ENCODE data around the gene TMEM141. TPM values are rescaled to one million over a fixed set of nuclear protein-coding genes. Genes with fewer than 3 reads are reported as not detected.

TMEM141 gene
- polyA plus RNA-seq, 1 donor (not counting 4 experiments of a cell fraction or from before 2014, with no cell fraction given): 85.5 TPM

DNA sequence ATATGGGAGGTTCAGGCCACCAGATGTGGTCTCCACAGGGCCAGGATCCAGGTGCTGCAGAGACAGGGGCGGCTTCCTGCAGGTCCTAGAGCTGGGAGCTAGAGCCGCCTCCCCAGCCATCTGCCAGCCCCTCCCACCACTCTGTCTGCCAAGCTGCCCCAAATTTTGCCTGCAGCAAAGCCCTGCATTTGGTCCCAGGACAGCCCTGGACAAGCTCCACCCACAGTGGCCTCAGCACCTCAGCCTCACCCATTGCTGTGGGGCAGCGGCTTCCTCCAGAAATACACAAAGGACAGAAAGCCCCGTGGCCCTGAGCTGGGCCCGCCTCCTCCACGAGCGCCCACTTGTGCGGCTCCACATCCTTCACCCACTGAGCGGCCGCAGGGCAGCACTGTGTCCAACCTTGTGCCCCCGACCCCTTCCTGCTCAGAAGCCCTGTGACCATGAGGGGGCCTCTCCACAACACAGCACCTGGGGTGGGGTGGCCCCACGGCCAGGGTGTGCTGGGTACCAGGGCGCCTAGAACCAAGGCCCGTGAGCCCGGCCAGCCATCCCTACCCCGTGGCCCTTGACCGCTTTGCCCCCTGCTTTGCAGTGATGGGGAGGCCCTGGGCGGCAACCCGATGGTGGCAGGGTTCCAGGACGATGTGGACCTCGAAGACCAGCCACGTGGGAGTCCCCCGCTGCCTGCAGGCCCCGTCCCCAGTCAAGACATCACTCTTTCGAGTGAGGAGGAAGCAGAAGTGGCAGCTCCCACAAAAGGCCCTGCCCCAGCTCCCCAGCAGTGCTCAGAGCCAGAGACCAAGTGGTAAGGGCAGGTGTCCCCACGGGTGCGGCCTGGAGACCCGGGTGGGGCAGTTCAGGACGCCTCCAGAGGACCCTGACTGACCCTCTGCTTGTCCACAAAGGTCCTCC lies 47.4 kb downstream of the TMEM141 start:
- H3K9me1 ChIP-seq (ENCODE audit: control insufficient read depth, extremely low read depth, insufficient read depth, low read length): no peaks in the 10 kb centered on the region
- peaks cover 9% of the 10 kb centered on the region for H3K4me1 ChIP-seq (ENCODE audit: control insufficient read depth, extremely low read depth, insufficient read depth, low read length)
- no peak overlapping the region for H3K9ac ChIP-seq (ENCODE audit: control insufficient read depth, extremely low read depth, insufficient read depth, low read length)
- no peak overlapping the region for H3K27ac ChIP-seq (ENCODE audit: control insufficient read depth, insufficient read depth, low read length)
- H3K4me3 ChIP-seq (ENCODE audit: control insufficient read depth in 2 of 3, extremely low read depth in 1 of 3, insufficient read depth in 2 of 3, low read depth in 1 of 3, low read length in 3 of 3): no peak overlapping the region
- no peak overlapping the region for H2AFZ ChIP-seq (ENCODE audit: control insufficient read depth, low read length)
- H3K9me3 ChIP-seq (ENCODE audit: control insufficient read depth, low read depth, low read length): no peaks in the 10 kb centered on the region
- TF ChIP-seq CTCF (optimal IDR thresholded peaks at IDR 0.05 in 1 of 3, IDR thresholded peaks at IDR 0.05 in 1 of 3, conservative IDR thresholded peaks at IDR 0.05 in 1 of 3; ENCODE audit: extremely low read depth in 1 of 3, insufficient read depth in 2 of 3, low read length in 3 of 3) (no peak), EZH2 (IDR thresholded peaks at IDR 0.05; ENCODE audit: low read length) (no peak)
- FAIRE-seq (no peak), DNase-seq (ENCODE audit: low read depth, low spot score) (no peak)
- H3K79me2 ChIP-seq (ENCODE audit: control insufficient read depth, insufficient read depth, low read length): no peaks in the 10 kb centered on the region
- no peaks in the 10 kb centered on the region for H3K27me3 ChIP-seq (ENCODE audit: control insufficient read depth, extremely low read depth, insufficient read depth, low read length)
- peaks cover 0 to 12% of the 10 kb centered on the region in 2 experiments for H3K36me3 ChIP-seq (ENCODE audit: control insufficient read depth in 2 of 2, extremely low read depth in 1 of 2, insufficient read depth in 2 of 2, low read length in 2 of 2)
- no peak overlapping the region for H3K4me2 ChIP-seq (ENCODE audit: control insufficient read depth, extremely low read depth, insufficient read depth, low read depth, low read length)
- dilution Hi-C loops (cut with MboI; ENCODE audit: extremely low pct_ligation_motif_present, low sequenced_read_pairs): no loop called here
- no peaks in the 10 kb centered on the region for H4K20me1 ChIP-seq (ENCODE audit: control insufficient read depth, extremely low read depth, insufficient read depth, low read length)

GRCh38 chr9:136839229-136840139 lies 48.3 kb downstream of the TMEM141 start:
- Histone ChIP-seq H3K27me3 (ENCODE audit: control insufficient read depth, extremely low read depth, insufficient read depth, low read length) (peaks cover 7% of the 10 kb centered on the region), H3K4me3 (ENCODE audit: control insufficient read depth in 2 of 3, extremely low read depth in 1 of 3, insufficient read depth in 2 of 3, low read depth in 1 of 3, low read length in 3 of 3) (no peak overlapping the region), H2AFZ (ENCODE audit: control insufficient read depth, low read length) (no peak overlapping the region), H3K9ac (ENCODE audit: control insufficient read depth, extremely low read depth, insufficient read depth, low read length) (no peak overlapping the region), H3K4me1 (ENCODE audit: control insufficient read depth, extremely low read depth, insufficient read depth, low read length) (peaks cover 9% of the 10 kb centered on the region), H3K36me3 (ENCODE audit: control insufficient read depth in 2 of 2, extremely low read depth in 1 of 2, insufficient read depth in 2 of 2, low read length in 2 of 2) (peaks cover 0 to 12% of the 10 kb centered on the region in 2 experiments), H3K27ac (ENCODE audit: control insufficient read depth, insufficient read depth, low read length) (no peak overlapping the region), H3K9me1 (ENCODE audit: control insufficient read depth, extremely low read depth, insufficient read depth, low read length) (no peaks in the 10 kb centered on the region), H3K4me2 (ENCODE audit: control insufficient read depth, extremely low read depth, insufficient read depth, low read depth, low read length) (no peak overlapping the region), H3K79me2 (ENCODE audit: control insufficient read depth, insufficient read depth, low read length) (no peaks in the 10 kb centered on the region), H4K20me1 (ENCODE audit: control insufficient read depth, extremely low read depth, insufficient read depth, low read length) (no peaks in the 10 kb centered on the region), H3K9me3 (ENCODE audit: control insufficient read depth, low read depth, low read length) (no peaks in the 10 kb centered on the region)
- FAIRE-seq: no peak
- no peak for DNase-seq (ENCODE audit: low read depth, low spot score)
- TF ChIP-seq CTCF (optimal IDR thresholded peaks at IDR 0.05 in 1 of 3, IDR thresholded peaks at IDR 0.05 in 1 of 3, conservative IDR thresholded peaks at IDR 0.05 in 1 of 3; ENCODE audit: extremely low read depth in 1 of 3, insufficient read depth in 2 of 3, low read length in 3 of 3) (no peak), EZH2 (IDR thresholded peaks at IDR 0.05; ENCODE audit: low read length) (no peak)
- dilution Hi-C loops (cut with MboI; ENCODE audit: extremely low pct_ligation_motif_present, low sequenced_read_pairs): no loop called here
